T-cell (primary cell): ENCODE data around the gene GRPEL1. TPM values are rescaled to one million over a fixed set of nuclear protein-coding genes. Genes with fewer than 3 reads are reported as not detected.

ENCODE experiments used
- ATAC-seq, 4 experiments: fragments of 200-7000 bp in 3 of 4; fragments of 150-1000 bp in 1 of 4; cut with Tn5 transposase; replicated peaks in 1 of 4; 1 replicate in 3 of 4; 2 replicates in 1 of 4; pipeline ENCODE4 v1.10.0; 2021; ENCODE audit warnings: moderate library complexity in 3 of 4, mild to moderate bottlenecking in 2 of 4, moderate number of reproducible peaks in 1 of 4
- CTCF ChIA-PET, 2 donors: fragments of 300-600 bp; sonication (Branson Sonifier 250); formaldehyde crosslinking; loops; one replicate each; lab custom pipeline; 2022; ENCODE audit warnings: antibody characterized with exemption in 2 of 2; lab: Charles Lee
- POLR2A ChIA-PET, 2 donors: fragments of 300-600 bp; sonication (Branson Sonifier 250); formaldehyde crosslinking; loops; one replicate each; lab custom pipeline; 2022; ENCODE audit warnings: antibody characterized with exemption in 2 of 2; lab: Charles Lee
- DNase-seq, 35 experiments: peaks; one replicate each; pipeline versions ENCODE4 v3.0.0 to v3.0.0-alpha.2; 2013 to 2023
- H3K27ac ChIP-seq: one replicate; pipeline ENCODE4 v1.5.1; 2013; ENCODE audit warnings: low read length
- H3K27me3 ChIP-seq, 2 experiments: replicated peaks in 1 of 2; 1 replicate in 1 of 2; 2 replicates in 1 of 2; pipeline versions ENCODE4 v1.6.1 to v1.7.0; 2013; ENCODE audit warnings: low read length in 1 of 2, mixed read lengths in 1 of 2; ENCODE audit not compliant: control insufficient read depth in 2 of 2, insufficient read depth in 2 of 2; ENCODE audit errors: extremely low read depth in 1 of 2
- H3K36me3 ChIP-seq, 2 donors: 1 replicate in 1 of 2; 2 replicates in 1 of 2; pipeline versions ENCODE4 v1.6.1 to v1.7.0; 2013; ENCODE audit warnings: low read length in 1 of 2; ENCODE audit not compliant: control insufficient read depth in 2 of 2, insufficient read depth in 1 of 2; ENCODE audit errors: extremely low read depth in 1 of 2
- H3K4me1 ChIP-seq, 2 experiments: 1 replicate in 1 of 2; 2 replicates in 1 of 2; pipeline versions ENCODE4 v1.6.1 to v1.7.0; 2013; ENCODE audit warnings: low read length in 2 of 2, mixed read lengths in 1 of 2; ENCODE audit not compliant: insufficient read depth in 2 of 2, control insufficient read depth in 1 of 2; ENCODE audit errors: extremely low read depth in 1 of 2
- H3K4me3 ChIP-seq, 2 donors: 1 replicate in 1 of 2; 2 replicates in 1 of 2; pipeline versions ENCODE4 v1.5.1 to v1.7.0; 2013; ENCODE audit warnings: mild to moderate bottlenecking in 2 of 2, low read length in 1 of 2, moderate library complexity in 1 of 2; ENCODE audit not compliant: control insufficient read depth in 1 of 2; ENCODE audit errors: extremely low read depth in 1 of 2
- H3K9me3 ChIP-seq: 2 replicates; pipeline ENCODE4 v1.7.0; 2013
- H3K27ac Mint-ChIP-seq, 2 donors: one replicate each; pipeline ENCODE4 v1.8.0; 2020 to 2021; ENCODE audit warnings: mild to moderate bottlenecking in 2 of 2, mixed read lengths in 2 of 2
- H3K27me3 Mint-ChIP-seq, 2 donors: one replicate each; pipeline ENCODE4 v1.8.0; 2021 to 2022; ENCODE audit warnings: mixed read lengths in 2 of 2
- H3K36me3 Mint-ChIP-seq: one replicate; pipeline ENCODE4 v1.8.0; 2021; ENCODE audit warnings: mixed read lengths
- H3K4me1 Mint-ChIP-seq, 3 donors: one replicate each; pipeline ENCODE4 v1.8.0; 2020 to 2022; ENCODE audit warnings: mixed read lengths in 3 of 3, mild to moderate bottlenecking in 1 of 3
- H3K4me3 Mint-ChIP-seq, 3 donors: one replicate each; pipeline ENCODE4 v1.8.0; 2020 to 2022; ENCODE audit warnings: mild to moderate bottlenecking in 3 of 3, mixed read lengths in 3 of 3, moderate library complexity in 3 of 3
- H3K9me3 Mint-ChIP-seq, 3 donors: one replicate each; pipeline ENCODE4 v1.8.0; 2020 to 2022; ENCODE audit warnings: mixed read lengths in 3 of 3
- WGBS: methylation state at CpG from one replicate; pipeline ENCODE4 v1.1.5; 2013; ENCODE audit warnings: missing lambda C conversion rate; ENCODE audit not compliant: insufficient coverage; 5-methylcytosine and 5-hydroxymethylcytosine counted together
- total RNA-seq, 35 experiments: library from RNA in 6 of 35; stranded (reverse) in 6 of 35; fragments of 120-200 nt in 1 of 35; gene quantifications; one replicate each; pipeline versions ENCODE4 v1.2.1 to v1.2.4 and lab custom pipeline; 2013 to 2026

GRPEL1 gene
- total RNA-seq, 5 donors from 2014 or later (not counting 1 experiment from before 2014, with no cell fraction given) = 29.9 to 54.6 (median 36.8) TPM

DNA sequence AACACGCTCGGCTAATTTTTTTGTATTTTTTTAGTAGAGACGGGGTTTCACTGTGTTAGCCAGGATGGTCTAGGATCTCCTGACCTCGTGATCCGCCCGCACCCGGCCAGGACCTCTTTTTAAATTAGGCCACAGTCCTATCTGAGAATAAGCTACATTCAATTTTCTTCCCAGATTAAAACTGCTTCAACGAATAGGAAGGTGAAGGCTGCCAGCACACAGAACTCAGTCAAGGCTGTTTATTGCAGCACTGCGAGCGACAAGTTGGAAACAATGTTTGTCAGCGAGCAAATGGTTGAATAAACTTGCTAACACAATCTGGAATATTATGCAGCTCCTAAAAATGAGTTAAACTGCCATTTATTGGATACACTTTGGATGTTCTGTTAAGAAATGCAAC lies 1.9 kb downstream of the GRPEL1 start:
- peaks cover 41 to 57% (median 55%) of the 10 kb centered on the region in 3 donors for H3K4me1 Mint-ChIP-seq

DNA sequence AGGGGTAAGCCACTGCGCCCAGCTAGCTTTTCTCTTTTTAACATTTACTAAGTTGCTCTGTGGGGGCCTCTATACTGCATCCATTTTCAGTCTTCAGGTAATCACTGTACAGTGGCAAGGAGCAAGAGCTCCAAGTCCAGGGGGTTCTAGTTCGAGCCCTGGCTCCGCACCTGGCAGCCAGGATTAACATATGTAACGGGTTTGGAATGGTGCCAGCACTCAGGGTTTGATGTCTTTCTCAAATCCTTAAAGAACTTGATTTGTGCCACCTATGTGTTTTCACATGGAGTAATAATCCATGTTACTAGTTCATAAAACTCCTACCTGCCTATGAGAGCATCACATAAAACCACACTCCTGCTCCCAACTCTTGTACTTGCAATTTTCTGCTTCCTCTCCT lies 4.5 kb downstream of the GRPEL1 start:
- Histone ChIP-seq H3K9me3 (no peaks in the 10 kb centered on the region), H3K4me3 (no peak overlapping the region), H3K27me3 (no peaks in the 10 kb centered on the region), H3K27ac (no peak overlapping the region), H3K36me3 (peaks cover 0 to 62% of the 10 kb centered on the region in 2 donors), H3K4me1 (peaks cover 9 to 34% of the 10 kb centered on the region in 2 experiments)
- Mint-ChIP-seq H3K27me3 (no peaks in the 10 kb centered on the region), H3K36me3 (peaks cover 40% of the 10 kb centered on the region), H3K4me1 (peaks cover 29 to 43% (median 40%) of the 10 kb centered on the region in 3 donors), H3K4me3 (no peak overlapping the region), H3K27ac (peak overlapping the region in 1 of 2 donors; percentile 37), H3K9me3 (no peaks in the 10 kb centered on the region)
- CTCF ChIA-PET = no interaction called here
- 83% methylated on average over 2 of the region's 4 CpGs for WGBS
- no peak for ATAC-seq
- POLR2A ChIA-PET = no interaction called here
- no peak for DNase-seq

More for the DNA sequence above, 1.9 kb downstream of the GRPEL1 start:
- Histone ChIP-seq H3K4me1 (peaks cover 11 to 48% of the 10 kb centered on the region in 2 experiments), H3K9me3 (no peaks in the 10 kb centered on the region), H3K4me3 (no peak overlapping the region), H3K27ac (no peak overlapping the region), H3K27me3 (peaks cover 0 to 2% of the 10 kb centered on the region in 2 experiments), H3K36me3 (peaks cover 0 to 37% of the 10 kb centered on the region in 2 donors)
- DNase-seq (no peak), ATAC-seq (no peak)
- 94% methylated on average over 11 of the region's 11 CpGs for WGBS
- Mint-ChIP-seq H3K27ac (peak overlapping the region; percentile 61 to 70), H3K36me3 (peaks cover 32% of the 10 kb centered on the region), H3K9me3 (no peaks in the 10 kb centered on the region), H3K4me3 (peak overlapping the region; percentile 90 to 97 (median 93)), H3K27me3 (peaks cover 0 to 2% of the 10 kb centered on the region in 2 donors)
- ChIA-PET POLR2A (interaction anchor here (0.5 to 1.8 kb wide), 4 partner anchors 23 to 282 kb away, joined by 3 to 6 read pairs (median 4); partner anchors contain the start of gene TADA2B (in 1 of the 2)), CTCF (interaction anchor here in 1 of 2 donors (6.4 kb wide), 1 partner anchor 24 kb away, joined by 69 read pairs; the partner anchor contains the start of gene TADA2B)

DNA sequence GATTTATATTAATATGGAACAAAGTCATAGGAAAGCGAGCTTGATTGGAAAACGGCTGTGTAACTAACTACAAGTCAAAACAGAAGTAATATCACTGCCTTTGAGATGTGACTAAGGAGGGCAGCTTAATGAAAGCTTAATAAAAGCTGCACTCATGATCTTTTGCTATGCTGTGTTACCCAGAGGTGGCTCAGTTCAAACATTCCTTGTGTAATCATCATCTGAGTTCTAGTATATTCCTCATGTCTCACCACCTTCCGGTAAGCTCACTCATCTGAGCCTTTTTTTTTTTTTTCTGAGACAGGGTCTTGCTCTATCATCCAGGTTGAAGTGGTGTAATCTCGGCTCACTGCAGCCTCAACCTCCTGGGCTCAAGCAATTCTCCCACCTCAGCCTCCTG lies 5.0 kb downstream of the GRPEL1 start:
- H3K27ac ChIP-seq = no peak overlapping the region
- no peak for ATAC-seq
- no peaks in the 10 kb centered on the region for H3K27me3 Mint-ChIP-seq
- H3K36me3 Mint-ChIP-seq = peaks cover 41% of the 10 kb centered on the region
- H3K4me3 ChIP-seq = no peak overlapping the region
- H3K9me3 Mint-ChIP-seq = no peaks in the 10 kb centered on the region
- DNase-seq = no peak
- ChIA-PET CTCF (no interaction called here), POLR2A (no interaction called here)
- peaks cover 27 to 39% (median 37%) of the 10 kb centered on the region in 3 donors for H3K4me1 Mint-ChIP-seq
- no peaks in the 10 kb centered on the region for H3K27me3 ChIP-seq
- peaks cover 0 to 62% of the 10 kb centered on the region in 2 donors for H3K36me3 ChIP-seq
- peak overlapping the region in 1 of 2 donors; percentile 44 for H3K27ac Mint-ChIP-seq
- H3K9me3 ChIP-seq = no peaks in the 10 kb centered on the region
- no peak overlapping the region for H3K4me3 Mint-ChIP-seq
- peaks cover 9 to 34% of the 10 kb centered on the region in 2 experiments for H3K4me1 ChIP-seq
- no CpG with 5 or more reads among the region's 4 CpGs for WGBS

DNA sequence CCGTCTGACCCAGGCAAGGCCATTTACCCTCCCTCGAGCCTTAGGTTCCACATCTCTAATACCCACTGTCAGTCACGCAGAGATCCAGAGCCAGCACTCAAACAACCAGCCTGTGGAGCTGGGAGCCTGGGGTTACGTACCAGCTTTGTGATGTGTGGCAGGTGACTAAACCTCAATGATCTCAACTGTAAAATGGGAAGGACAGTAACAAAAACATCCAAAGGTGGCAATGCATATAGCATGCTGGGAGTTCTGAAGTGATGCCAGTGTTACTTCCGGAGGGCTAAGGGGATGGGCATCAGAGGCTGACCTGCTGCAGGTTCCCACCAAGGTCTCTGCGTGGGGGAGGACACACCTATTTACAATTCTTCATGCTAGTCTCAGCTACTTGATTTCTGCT lies 6.0 kb downstream of the GRPEL1 start:
- Mint-ChIP-seq H3K4me3 (no peak overlapping the region), H3K9me3 (no peaks in the 10 kb centered on the region), H3K36me3 (peaks cover 40% of the 10 kb centered on the region), H3K27me3 (no peaks in the 10 kb centered on the region), H3K27ac (no peak overlapping the region), H3K4me1 (peaks cover 23 to 34% (median 33%) of the 10 kb centered on the region in 3 donors)
- no peaks in the 10 kb centered on the region for H3K9me3 ChIP-seq
- no peak overlapping the region for H3K4me3 ChIP-seq
- ATAC-seq (no peak), DNase-seq (no peak)
- peaks cover 0 to 62% of the 10 kb centered on the region in 2 donors for H3K36me3 ChIP-seq
- ChIA-PET CTCF (no interaction called here), POLR2A (no interaction called here)
- no peak overlapping the region for H3K27ac ChIP-seq
- peaks cover 5 to 27% of the 10 kb centered on the region in 2 experiments for H3K4me1 ChIP-seq
- no peaks in the 10 kb centered on the region for H3K27me3 ChIP-seq
- WGBS = 97% methylated on average over 3 of the region's 6 CpGs

DNA sequence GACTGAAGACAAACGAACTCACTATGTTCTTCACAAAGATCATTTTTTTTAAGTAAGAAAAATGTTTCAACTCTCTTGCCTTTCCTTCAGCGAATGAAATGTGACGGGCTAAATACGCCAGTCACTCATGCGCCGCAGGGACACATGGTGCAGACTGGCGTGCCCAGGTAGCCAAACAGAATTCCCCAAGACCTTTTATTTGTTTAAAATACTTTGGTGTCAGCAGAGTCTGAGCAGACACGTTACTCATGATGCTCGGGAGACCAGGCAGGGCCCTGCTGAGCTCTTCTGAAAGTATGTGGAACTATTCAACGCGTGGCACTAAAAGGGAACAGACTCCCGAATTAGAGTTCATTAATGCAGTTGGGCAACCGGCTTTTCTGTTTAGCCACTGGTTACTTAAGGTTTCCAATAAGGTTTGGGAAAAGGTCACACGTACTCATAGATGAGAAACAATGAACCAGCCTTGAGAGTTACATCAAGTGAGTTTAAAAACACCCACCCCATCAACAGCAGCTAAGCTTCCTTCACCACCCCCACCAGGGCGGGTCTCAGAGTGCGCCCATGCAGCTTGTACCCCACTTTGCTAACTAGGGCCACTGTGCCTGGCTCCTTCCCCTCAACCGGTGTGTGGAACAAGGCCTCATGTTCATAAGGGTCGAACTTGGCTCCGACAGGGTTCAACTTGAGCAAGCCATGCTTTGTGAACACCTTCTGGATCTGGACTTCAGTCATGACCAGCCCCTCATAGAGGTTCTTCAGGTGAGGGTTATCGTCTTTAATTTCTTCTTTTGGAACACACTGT lies 7.3 kb downstream of the GRPEL1 start:
- no peak for DNase-seq
- no peak overlapping the region for H3K4me3 Mint-ChIP-seq
- H3K27me3 Mint-ChIP-seq = no peaks in the 10 kb centered on the region
- CTCF ChIA-PET = no interaction called here
- peaks cover 15 to 21% (median 21%) of the 10 kb centered on the region in 3 donors for H3K4me1 Mint-ChIP-seq
- Histone ChIP-seq H3K27ac (no peak overlapping the region), H3K27me3 (no peaks in the 10 kb centered on the region), H3K4me1 (peaks cover 1 to 15% of the 10 kb centered on the region in 2 experiments), H3K9me3 (no peaks in the 10 kb centered on the region), H3K36me3 (peaks cover 5 to 74% of the 10 kb centered on the region in 2 donors), H3K4me3 (no peak overlapping the region)
- no peak overlapping the region for H3K27ac Mint-ChIP-seq
- POLR2A ChIA-PET = interaction anchor here in 1 of 2 donors (0.6 to 0.7 kb wide), 2 partner anchors 287 to 989 kb away, joined by 3 to 4 read pairs; no protein-coding TSS in a partner anchor
- no peaks in the 10 kb centered on the region for H3K9me3 Mint-ChIP-seq
- WGBS = 95% methylated on average over 17 of the region's 20 CpGs
- H3K36me3 Mint-ChIP-seq = peaks cover 46% of the 10 kb centered on the region
- no peak for ATAC-seq

DNA sequence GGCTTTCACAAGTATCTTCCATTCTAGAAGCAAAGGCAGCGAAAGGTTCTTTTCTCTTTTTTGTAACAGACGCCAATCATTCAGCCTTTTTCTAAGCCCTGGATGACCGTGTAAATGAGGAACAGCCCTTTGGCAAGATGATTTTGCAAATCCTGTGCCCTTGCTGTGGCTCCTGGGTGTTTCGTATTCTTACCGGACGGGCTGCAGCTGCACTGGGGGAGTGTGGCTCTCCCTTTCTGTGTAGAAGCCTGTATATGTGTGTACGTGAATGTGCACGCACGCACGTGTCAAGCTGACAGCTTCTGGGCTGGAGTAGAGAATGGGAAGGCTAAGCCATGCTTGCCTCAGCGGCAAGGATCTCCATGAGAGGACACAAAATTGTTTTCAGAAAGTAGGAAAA lies 8.2 kb downstream of the GRPEL1 start:
- ChIA-PET CTCF (no interaction called here), POLR2A (no interaction called here)
- Histone ChIP-seq H3K9me3 (no peaks in the 10 kb centered on the region), H3K4me1 (peaks cover 0 to 11% of the 10 kb centered on the region in 2 experiments), H3K27ac (no peak overlapping the region), H3K27me3 (no peaks in the 10 kb centered on the region), H3K36me3 (peaks cover 10 to 78% of the 10 kb centered on the region in 2 donors), H3K4me3 (no peak overlapping the region)
- Mint-ChIP-seq H3K4me1 (peaks cover 6 to 14% (median 13%) of the 10 kb centered on the region in 3 donors), H3K9me3 (no peaks in the 10 kb centered on the region), H3K4me3 (no peak overlapping the region), H3K27ac (no peak overlapping the region), H3K36me3 (peaks cover 41% of the 10 kb centered on the region), H3K27me3 (no peaks in the 10 kb centered on the region)
- DNase-seq = no peak
- ATAC-seq = no peak
- WGBS = 95% methylated on average over 6 of the region's 11 CpGs
